Activated CD8-positive, alpha-beta T cell treated with anti-CD3 and anti-CD28 coated beads for 36 hours (primary cell): ENCODE measurements around the gene NRSN2. TPM values are rescaled to one million over a fixed set of nuclear protein-coding genes. Genes with fewer than 3 reads are reported as not detected.
A peak's percentile ranks its signal among the peaks of the same experiment; 100 is the strongest.

Source experiments
- ATAC-seq: fragments of 200-7000 bp; cut with Tn5 transposase; one replicate; pipeline ENCODE4 v1.10.0; 2021; ENCODE audit warnings: mild to moderate bottlenecking, moderate library complexity
- CTCF ChIA-PET: fragments of 350-600 bp; sonication (Branson Sonifier 250); formaldehyde crosslinking; loops from one replicate; lab custom pipeline; 2021; ENCODE audit warnings: antibody characterized with exemption; lab: Charles Lee
- POLR2A ChIA-PET: fragments of 350-600 bp; sonication (Branson Sonifier 250); formaldehyde crosslinking; loops from one replicate; lab custom pipeline; 2021; ENCODE audit warnings: antibody characterized with exemption; lab: Charles Lee
- DNase-seq: peaks from one replicate; pipeline ENCODE4 v3.0.0-alpha.2; 2020
- H3K27ac Mint-ChIP-seq: one replicate; pipeline ENCODE4 v1.8.0; 2021; ENCODE audit warnings: mild to moderate bottlenecking, mixed read lengths
- H3K27me3 Mint-ChIP-seq: one replicate; pipeline ENCODE4 v1.8.0; 2021; ENCODE audit warnings: mixed read lengths
- H3K36me3 Mint-ChIP-seq: one replicate; pipeline ENCODE4 v1.8.0; 2021; ENCODE audit warnings: low read depth, mixed read lengths
- H3K4me1 Mint-ChIP-seq: one replicate; pipeline ENCODE4 v1.8.0; 2021; ENCODE audit warnings: low read depth, mixed read lengths
- H3K4me3 Mint-ChIP-seq: one replicate; pipeline ENCODE4 v1.8.0; 2021; ENCODE audit warnings: mild to moderate bottlenecking, moderate library complexity, mixed read lengths
- H3K9me3 Mint-ChIP-seq: one replicate; pipeline ENCODE4 v1.8.0; 2021; ENCODE audit warnings: mixed read lengths
- intact Hi-C: fragments of 100-400 bp; cut with micrococcal nuclease; formaldehyde crosslinking; loops from one replicate; pipeline ENCODE4 v1.10.0; 2022
- total RNA-seq, 2 experiments: library from RNA; stranded (reverse); gene quantifications; one replicate each; pipeline ENCODE4 v1.2.3, GENCODE V29; 2021
- TF ChIP-seq, protein P1 (sequence below): fragments of 200-600 bp; IDR thresholded peaks from one replicate; pipeline ENCODE4 v1.8.0; 2022; ENCODE audit warnings: antibody characterized with exemption, mild to moderate bottlenecking

The NRSN2 gene
- total RNA-seq, 2 experiments from 2014 or later, result 8.0 to 8.7 TPM

DNA sequence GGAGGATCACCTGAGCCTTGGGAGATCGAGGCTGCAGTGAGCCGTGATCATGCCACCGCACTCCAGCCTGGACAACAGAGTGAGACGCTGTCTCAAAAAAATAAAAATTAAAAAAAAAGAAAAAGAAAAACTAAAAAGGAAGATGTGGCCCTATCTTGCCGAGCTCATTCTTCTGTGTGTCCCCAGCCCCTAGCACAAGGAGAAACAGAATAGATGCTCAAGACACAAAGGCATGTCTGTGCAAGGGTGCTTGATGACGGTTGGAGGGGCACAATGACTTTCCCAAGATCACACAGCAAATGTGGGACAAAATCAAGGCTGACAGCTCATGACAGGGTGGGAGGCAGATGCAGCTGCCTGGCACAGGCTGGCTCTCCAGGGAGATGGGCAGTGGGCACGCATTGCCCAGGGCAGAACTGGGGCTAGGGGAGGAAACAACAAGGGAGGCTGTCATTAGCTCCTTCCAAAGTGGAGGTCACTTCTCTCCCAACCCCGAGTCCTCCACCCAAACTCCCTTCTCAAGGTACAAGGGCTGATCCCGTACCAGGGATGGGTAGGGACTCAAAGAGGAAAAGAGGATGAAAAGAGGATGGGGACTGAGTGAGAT is 775 bp upstream of the NRSN2 start:
- peak overlapping the region; percentile 79 for H3K4me3 Mint-ChIP-seq
- TF ChIP-seq, protein P1, sequence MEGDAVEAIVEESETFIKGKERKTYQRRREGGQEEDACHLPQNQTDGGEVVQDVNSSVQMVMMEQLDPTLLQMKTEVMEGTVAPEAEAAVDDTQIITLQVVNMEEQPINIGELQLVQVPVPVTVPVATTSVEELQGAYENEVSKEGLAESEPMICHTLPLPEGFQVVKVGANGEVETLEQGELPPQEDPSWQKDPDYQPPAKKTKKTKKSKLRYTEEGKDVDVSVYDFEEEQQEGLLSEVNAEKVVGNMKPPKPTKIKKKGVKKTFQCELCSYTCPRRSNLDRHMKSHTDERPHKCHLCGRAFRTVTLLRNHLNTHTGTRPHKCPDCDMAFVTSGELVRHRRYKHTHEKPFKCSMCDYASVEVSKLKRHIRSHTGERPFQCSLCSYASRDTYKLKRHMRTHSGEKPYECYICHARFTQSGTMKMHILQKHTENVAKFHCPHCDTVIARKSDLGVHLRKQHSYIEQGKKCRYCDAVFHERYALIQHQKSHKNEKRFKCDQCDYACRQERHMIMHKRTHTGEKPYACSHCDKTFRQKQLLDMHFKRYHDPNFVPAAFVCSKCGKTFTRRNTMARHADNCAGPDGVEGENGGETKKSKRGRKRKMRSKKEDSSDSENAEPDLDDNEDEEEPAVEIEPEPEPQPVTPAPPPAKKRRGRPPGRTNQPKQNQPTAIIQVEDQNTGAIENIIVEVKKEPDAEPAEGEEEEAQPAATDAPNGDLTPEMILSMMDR, result no peak
- DNase-seq (no peak), ATAC-seq (no peak)
- peak overlapping the region; percentile 3 for H3K27ac Mint-ChIP-seq
- intact Hi-C loops, result no loop called here
- H3K36me3 Mint-ChIP-seq, result peaks cover 11% of the 10 kb centered on the region
- no peaks in the 10 kb centered on the region for H3K27me3 Mint-ChIP-seq
- H3K4me1 Mint-ChIP-seq, result peaks cover 16% of the 10 kb centered on the region
- CTCF ChIA-PET, result interaction anchor here (1.0 to 3.6 kb wide), 7 partner anchors 13 to 299 kb away, joined by 3 to 24 read pairs (median 3); no protein-coding TSS in a partner anchor
- POLR2A ChIA-PET, result interaction anchor here (0.7 to 1.6 kb wide), 2 partner anchors 22 to 118 kb away, joined by 4 read pairs; no protein-coding TSS in a partner anchor
- peaks cover 8% of the 10 kb centered on the region for H3K9me3 Mint-ChIP-seq

DNA sequence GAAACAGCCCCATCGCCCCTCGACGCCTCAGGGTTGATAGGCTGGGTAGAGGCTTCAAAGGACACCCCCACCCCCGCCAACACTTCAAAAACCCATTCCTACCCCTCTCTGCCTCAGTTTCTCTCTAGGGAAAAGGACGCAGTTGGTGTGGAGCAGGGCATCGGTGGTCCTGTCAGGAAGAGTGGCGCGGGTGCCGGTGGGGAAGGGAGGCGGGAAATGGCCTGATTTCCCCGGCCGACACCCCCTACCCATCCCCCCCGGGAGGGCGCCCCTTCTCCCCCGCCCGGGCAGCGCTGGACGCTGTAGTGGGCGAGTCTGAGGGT is 367 bp downstream of the NRSN2 start:
- no peak for DNase-seq
- intact Hi-C loops, result no loop called here
- TF ChIP-seq, protein P1, result no peak
- no peaks in the 10 kb centered on the region for H3K27me3 Mint-ChIP-seq
- H3K27ac Mint-ChIP-seq, result no peak overlapping the region
- H3K9me3 Mint-ChIP-seq, result peaks cover 2% of the 10 kb centered on the region
- peak overlapping the region; percentile 79 for H3K4me3 Mint-ChIP-seq
- H3K4me1 Mint-ChIP-seq, result peaks cover 12% of the 10 kb centered on the region
- H3K36me3 Mint-ChIP-seq, result peaks cover 5% of the 10 kb centered on the region
- POLR2A ChIA-PET, result no interaction called here
- peak; percentile 4 for ATAC-seq
- CTCF ChIA-PET, result interaction anchor here (1.2 to 3.6 kb wide), 2 partner anchors 16 to 298 kb away, joined by 3 to 24 read pairs; no protein-coding TSS in a partner anchor

DNA sequence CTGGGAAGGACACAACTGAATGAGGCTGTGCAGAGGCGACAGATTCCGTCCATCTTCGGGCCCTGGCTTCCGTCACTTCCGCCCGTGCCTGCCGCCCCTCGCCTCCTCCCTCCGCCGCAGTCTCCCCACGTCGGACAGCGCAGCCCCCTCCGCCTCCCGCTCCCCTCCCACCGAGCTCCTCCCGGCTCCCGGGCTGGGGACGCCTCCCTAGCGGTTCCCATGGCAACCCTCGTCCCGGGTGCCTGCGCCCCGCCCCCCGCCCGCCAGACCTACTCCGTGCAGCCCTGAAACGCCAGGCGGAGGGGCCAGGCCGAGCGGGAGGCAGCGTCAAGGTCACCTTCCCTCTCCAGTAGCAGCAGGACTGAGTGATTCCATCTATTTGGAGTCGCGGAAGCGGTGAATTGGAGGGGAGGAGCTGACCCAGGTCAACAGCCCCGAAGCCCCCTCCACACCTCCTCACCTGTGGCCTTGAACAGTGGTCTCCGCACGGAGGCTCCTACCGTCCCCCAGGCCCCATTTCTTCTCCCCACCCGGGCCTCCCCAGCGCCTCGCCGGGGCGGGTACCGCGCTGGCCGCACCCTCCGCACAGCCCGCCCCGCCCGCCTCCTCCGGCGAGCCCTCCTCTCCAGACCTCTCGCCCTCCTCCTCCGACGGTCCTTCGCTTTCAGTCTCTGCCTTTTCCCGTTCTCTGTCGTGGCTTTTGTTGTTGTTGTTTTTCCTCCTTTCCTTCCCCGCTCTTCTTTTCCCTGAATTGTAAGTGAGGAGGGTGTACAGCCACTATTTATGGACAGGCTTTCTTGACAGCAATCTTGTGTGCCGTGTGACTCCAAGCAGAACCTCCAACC is 951 bp downstream of the NRSN2 start:
- ChIA-PET CTCF (interaction anchor here (1.2 to 3.6 kb wide), 2 partner anchors 17 to 298 kb away, joined by 3 to 24 read pairs; no protein-coding TSS in a partner anchor), POLR2A (no interaction called here)
- peak; percentile 76 for DNase-seq
- Mint-ChIP-seq H3K36me3 (peaks cover 4% of the 10 kb centered on the region), H3K9me3 (peaks cover 2% of the 10 kb centered on the region), H3K4me1 (peaks cover 12% of the 10 kb centered on the region), H3K27me3 (no peaks in the 10 kb centered on the region), H3K4me3 (peak overlapping the region; percentile 79), H3K27ac (peak overlapping the region; percentile 47)
- TF ChIP-seq, protein P1, result no peak
- ATAC-seq, result peak; percentile 82
- intact Hi-C loops, result no loop called here

DNA sequence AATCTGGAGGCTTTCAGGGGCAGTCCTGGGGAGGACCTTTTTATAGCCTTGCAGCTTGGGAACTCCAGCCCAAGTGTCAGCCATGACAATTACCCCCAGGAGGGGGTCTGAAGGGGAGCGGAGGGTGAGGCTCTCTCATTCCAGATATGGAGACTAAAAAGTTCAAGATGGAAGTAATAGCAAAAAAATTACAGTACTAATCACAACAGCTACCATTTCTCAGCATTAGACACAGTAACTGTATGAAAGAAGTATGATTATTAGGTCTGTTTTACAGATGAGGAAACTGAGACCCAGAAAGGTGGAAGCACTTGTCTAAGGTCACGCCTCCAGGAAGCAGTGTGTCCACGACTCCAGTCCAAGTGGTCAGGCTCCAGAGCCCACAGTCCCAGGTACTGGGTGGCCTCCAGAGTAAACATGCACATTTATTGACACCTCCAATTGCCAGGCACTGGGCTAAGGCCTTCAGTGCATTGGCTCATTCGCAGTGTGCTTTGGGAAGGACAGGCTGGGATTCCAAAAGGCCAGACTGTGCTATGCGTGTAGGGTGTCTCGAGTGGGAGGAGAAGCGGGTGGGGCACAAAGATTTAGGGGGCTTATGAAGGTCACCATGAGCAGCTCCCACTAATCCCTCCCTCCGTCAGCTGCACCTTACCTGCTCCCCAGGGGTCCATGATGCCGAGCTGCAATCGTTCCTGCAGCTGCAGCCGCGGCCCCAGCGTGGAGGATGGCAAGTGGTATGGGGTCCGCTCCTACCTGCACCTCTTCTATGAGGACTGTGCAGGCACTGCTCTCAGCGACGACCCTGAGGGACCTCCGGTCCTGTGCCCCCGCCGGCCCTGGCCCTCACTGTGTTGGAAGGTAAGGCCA is 2.3 kb downstream of the NRSN2 start:
- TF ChIP-seq, protein P1, result no peak
- Mint-ChIP-seq H3K27ac (no peak overlapping the region), H3K27me3 (no peaks in the 10 kb centered on the region), H3K4me1 (peaks cover 12% of the 10 kb centered on the region), H3K4me3 (no peak overlapping the region), H3K9me3 (no peaks in the 10 kb centered on the region), H3K36me3 (peaks cover 2% of the 10 kb centered on the region)
- intact Hi-C loops, result no loop called here
- DNase-seq (no peak), ATAC-seq (no peak)
- CTCF ChIA-PET, result interaction anchor here (1.0 kb wide), 1 partner anchor 11 kb away, joined by 3 read pairs; no protein-coding TSS in a partner anchor
- POLR2A ChIA-PET, result interaction anchor here (0.6 to 0.7 kb wide), 2 partner anchors 13 to 1175 kb away, joined by 3 read pairs; no protein-coding TSS in a partner anchor
